ENCODE results near the gene CDKAL1.

CDKAL1 gene

DNA sequence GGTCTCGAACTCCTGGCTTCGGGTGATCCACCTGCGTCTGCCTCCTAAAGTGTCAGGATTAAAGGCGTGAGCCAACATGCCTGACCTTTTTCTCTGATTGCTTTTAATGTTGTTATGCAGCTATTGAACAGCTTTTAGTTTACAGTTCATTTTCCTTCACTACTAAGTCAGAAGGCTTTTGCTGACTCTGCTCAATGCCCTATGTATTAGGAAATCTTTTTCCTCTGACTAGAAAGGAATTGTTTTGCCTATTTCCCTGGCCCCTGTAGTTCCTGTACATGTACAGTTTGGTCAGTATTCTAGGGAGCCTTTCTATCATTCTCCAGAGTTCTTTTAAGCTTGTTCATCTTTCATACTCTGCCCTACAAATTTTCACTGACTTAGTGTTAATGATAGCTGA is 280.2 kb downstream of the CDKAL1 start:
- in situ Hi-C loops (cut with MboI; ENCODE audit: low sequenced_read_pairs, unreplicated experiment) = no loop called here
- TF ChIP-seq, protein P1, sequence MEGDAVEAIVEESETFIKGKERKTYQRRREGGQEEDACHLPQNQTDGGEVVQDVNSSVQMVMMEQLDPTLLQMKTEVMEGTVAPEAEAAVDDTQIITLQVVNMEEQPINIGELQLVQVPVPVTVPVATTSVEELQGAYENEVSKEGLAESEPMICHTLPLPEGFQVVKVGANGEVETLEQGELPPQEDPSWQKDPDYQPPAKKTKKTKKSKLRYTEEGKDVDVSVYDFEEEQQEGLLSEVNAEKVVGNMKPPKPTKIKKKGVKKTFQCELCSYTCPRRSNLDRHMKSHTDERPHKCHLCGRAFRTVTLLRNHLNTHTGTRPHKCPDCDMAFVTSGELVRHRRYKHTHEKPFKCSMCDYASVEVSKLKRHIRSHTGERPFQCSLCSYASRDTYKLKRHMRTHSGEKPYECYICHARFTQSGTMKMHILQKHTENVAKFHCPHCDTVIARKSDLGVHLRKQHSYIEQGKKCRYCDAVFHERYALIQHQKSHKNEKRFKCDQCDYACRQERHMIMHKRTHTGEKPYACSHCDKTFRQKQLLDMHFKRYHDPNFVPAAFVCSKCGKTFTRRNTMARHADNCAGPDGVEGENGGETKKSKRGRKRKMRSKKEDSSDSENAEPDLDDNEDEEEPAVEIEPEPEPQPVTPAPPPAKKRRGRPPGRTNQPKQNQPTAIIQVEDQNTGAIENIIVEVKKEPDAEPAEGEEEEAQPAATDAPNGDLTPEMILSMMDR (IDR thresholded peaks at IDR 0.05; ENCODE audit: borderline replicate concordance, control extremely low read depth, extremely low read depth, insufficient read depth, missing control alignments) = no peak
- DNase-seq (ENCODE audit: low spot score) = no peak

- DNase-seq (ENCODE audit: low spot score) = no peak
- in situ Hi-C loops (cut with MboI; ENCODE audit: low sequenced_read_pairs, unreplicated experiment) = no loop called here
- TF ChIP-seq, protein P1 (IDR thresholded peaks at IDR 0.05; ENCODE audit: borderline replicate concordance, control extremely low read depth, extremely low read depth, insufficient read depth, missing control alignments) = no peak
These were observed 281.9 kb downstream of the CDKAL1 start for GRCh38 chr6:20816126-20816525.

GRCh38 chr6:20817806-20818320 is 283.6 kb downstream of the CDKAL1 start:
- in situ Hi-C loops (cut with MboI; ENCODE audit: low sequenced_read_pairs, unreplicated experiment) = no loop called here
- DNase-seq (ENCODE audit: low spot score) = no peak
- TF ChIP-seq, protein P1 (IDR thresholded peaks at IDR 0.05; ENCODE audit: borderline replicate concordance, control extremely low read depth, extremely low read depth, insufficient read depth, missing control alignments) = no peak

DNA sequence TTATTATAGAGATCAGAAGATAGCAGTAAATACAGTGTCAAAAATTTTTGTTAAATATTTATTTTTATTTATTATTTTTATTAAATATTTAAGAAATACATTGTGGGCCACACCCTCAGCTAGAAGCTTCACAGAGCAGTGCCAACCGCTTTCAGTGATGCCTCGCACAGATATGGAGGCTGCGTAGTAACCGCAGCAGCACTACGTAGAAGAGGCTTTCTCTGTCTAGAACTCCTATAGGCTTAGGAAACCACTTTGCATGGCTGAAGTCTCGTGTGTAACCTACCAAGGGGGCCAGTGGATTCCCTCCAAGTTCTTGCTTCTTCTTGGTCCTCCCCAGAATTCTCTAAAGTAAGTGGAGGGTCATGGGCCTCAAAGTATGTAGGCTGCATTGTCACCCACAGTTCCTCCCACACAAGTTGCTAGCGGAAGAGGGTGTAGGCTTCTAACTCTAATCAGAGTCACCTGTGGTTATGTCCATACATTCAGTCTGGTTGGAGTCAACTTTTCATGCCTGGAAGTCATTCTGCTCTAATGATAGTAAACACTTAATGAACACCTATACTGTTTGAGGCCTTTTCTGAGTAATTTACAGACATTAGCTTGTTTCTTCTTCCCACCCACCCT is 285.6 kb downstream of the CDKAL1 start:
- in situ Hi-C loops (cut with MboI; ENCODE audit: low sequenced_read_pairs, unreplicated experiment) = no loop called here
- no peak for DNase-seq (ENCODE audit: low spot score)

DNA sequence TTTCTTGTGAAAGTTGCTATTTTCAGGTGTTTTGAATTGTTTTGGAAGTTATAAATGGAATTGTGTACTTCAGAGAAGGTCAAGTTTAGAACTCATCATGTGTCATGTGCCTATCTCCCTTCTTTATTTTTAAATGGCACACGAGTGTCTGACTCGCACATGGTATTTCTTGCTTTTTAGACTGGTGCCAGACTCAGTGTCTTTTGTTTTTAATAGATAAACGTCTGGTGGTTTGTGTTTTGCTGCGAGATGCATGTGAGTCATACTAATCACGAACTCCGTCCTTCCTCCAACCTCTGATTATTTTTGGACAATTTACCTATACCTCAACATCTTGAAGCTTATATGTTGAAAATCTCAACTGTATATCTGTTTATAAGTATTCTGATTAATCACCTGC is 292.1 kb downstream of the CDKAL1 start:
- in situ Hi-C loops (cut with MboI; ENCODE audit: low sequenced_read_pairs, unreplicated experiment) = no loop called here
- TF ChIP-seq, protein P1 (IDR thresholded peaks at IDR 0.05; ENCODE audit: borderline replicate concordance, control extremely low read depth, extremely low read depth, insufficient read depth, missing control alignments) = no peak
- no peak for DNase-seq (ENCODE audit: low spot score)

More for the DNA sequence above, 285.6 kb downstream of the CDKAL1 start:
- TF ChIP-seq, protein P1 (IDR thresholded peaks at IDR 0.05; ENCODE audit: borderline replicate concordance, control extremely low read depth, extremely low read depth, insufficient read depth, missing control alignments) = no peak

DNA sequence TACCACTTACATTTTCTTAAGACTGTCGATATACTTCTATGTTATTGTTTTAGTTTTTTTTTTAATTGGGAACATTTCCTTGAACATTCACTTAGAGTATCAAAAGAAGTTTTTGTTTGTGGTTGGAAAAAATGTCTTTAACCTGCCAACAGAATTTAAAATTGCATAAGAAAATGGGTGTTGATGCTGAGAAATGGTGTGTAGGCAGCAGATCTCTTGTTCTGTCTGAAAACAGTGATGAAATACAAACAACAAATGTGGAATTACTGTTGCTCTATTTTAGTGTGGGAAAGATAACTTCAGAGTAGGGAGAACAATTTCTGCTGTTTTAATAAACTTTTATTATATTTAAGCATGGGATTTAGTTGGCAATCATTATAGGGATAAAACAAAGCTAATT is 293.5 kb downstream of the CDKAL1 start:
- no peak for DNase-seq (ENCODE audit: low spot score)
- in situ Hi-C loops (cut with MboI; ENCODE audit: low sequenced_read_pairs, unreplicated experiment) = no loop called here
- TF ChIP-seq, protein P1 (IDR thresholded peaks at IDR 0.05; ENCODE audit: borderline replicate concordance, control extremely low read depth, extremely low read depth, insufficient read depth, missing control alignments) = no peak
